H9 (cell line): Measurements from ENCODE around the gene NT5C3A. TPM values are rescaled to one million over a fixed set of nuclear protein-coding genes. Genes with fewer than 3 reads are reported as not detected.

ENCODE experiments used
- DNase-seq: peaks from one replicate; pipeline ENCODE4 v3.0.0-alpha.2; 2017
- H2AFZ ChIP-seq: one replicate; pipeline ENCODE4 v1.6.1; 2013; ENCODE audit warnings: mild to moderate bottlenecking, low read length, control low read depth, moderate library complexity
- H2AK5ac ChIP-seq: 2 replicates; pipeline ENCODE4 v1.6.1; 2013; ENCODE audit warnings: low read length, control low read depth, mixed read lengths; ENCODE audit not compliant: insufficient read length
- H2BK120ac ChIP-seq: one replicate; pipeline ENCODE4 v1.6.1; 2013; ENCODE audit warnings: low read depth, mild to moderate bottlenecking, low read length, control low read depth, inconsistent platforms; ENCODE audit not compliant: poor library complexity, severe bottlenecking
- H2BK12ac ChIP-seq: 2 replicates; pipeline ENCODE4 v1.6.1; 2013; ENCODE audit warnings: low read length, control low read depth, mixed read lengths, low read depth; ENCODE audit not compliant: insufficient read length
- H2BK15ac ChIP-seq: 2 replicates; pipeline ENCODE4 v1.6.1; 2013; ENCODE audit warnings: low read depth, low read length, control low read depth
- H2BK20ac ChIP-seq: one replicate; pipeline ENCODE4 v1.6.1; 2013; ENCODE audit warnings: low read depth, mild to moderate bottlenecking, low read length, control low read depth, inconsistent platforms; ENCODE audit not compliant: poor library complexity, severe bottlenecking
- H2BK5ac ChIP-seq: 2 replicates; pipeline ENCODE4 v1.6.1; 2013; ENCODE audit warnings: low read length, control low read depth, mixed read lengths; ENCODE audit not compliant: insufficient read length
- H3K14ac ChIP-seq: 2 replicates; pipeline ENCODE4 v1.6.1; 2013; ENCODE audit warnings: low read length, control low read depth; ENCODE audit not compliant: insufficient read depth
- H3K18ac ChIP-seq: 2 replicates; pipeline ENCODE4 v1.6.1; 2013; ENCODE audit warnings: low read depth, mild to moderate bottlenecking, mixed read lengths, low read length, control low read depth; ENCODE audit not compliant: insufficient read length
- H3K23ac ChIP-seq: 2 replicates; pipeline ENCODE4 v1.6.1; 2013; ENCODE audit warnings: low read length, control low read depth, mixed read lengths, low read depth; ENCODE audit not compliant: insufficient read length
- H3K23me2 ChIP-seq: 2 replicates; pipeline ENCODE4 v1.6.1; 2013; ENCODE audit warnings: low read depth, mild to moderate bottlenecking, mixed read lengths, low read length, control low read depth; ENCODE audit not compliant: insufficient read length, poor library complexity, severe bottlenecking
- H3K27ac ChIP-seq: 2 replicates; pipeline ENCODE4 v1.5.1; 2013; ENCODE audit warnings: low read length, control low read depth, mixed read lengths, low read depth; ENCODE audit not compliant: insufficient read length
- H3K27me3 ChIP-seq: 2 replicates; pipeline ENCODE4 v1.6.1; 2013; ENCODE audit warnings: low read length, control low read depth, inconsistent platforms; ENCODE audit not compliant: insufficient read depth
- H3K4ac ChIP-seq: 2 replicates; pipeline ENCODE4 v1.6.1; 2013; ENCODE audit warnings: low read depth, mild to moderate bottlenecking, control low read depth, inconsistent platforms, low read length, moderate library complexity
- H3K4me1 ChIP-seq: 2 replicates; pipeline ENCODE4 v1.6.1; 2013; ENCODE audit warnings: low read length, control low read depth, inconsistent platforms; ENCODE audit not compliant: insufficient read depth
- H3K4me2 ChIP-seq: 2 replicates; pipeline ENCODE4 v1.6.1; 2013; ENCODE audit warnings: low read length, control low read depth, mixed read lengths; ENCODE audit not compliant: insufficient read length, insufficient read depth
- H3K56ac ChIP-seq: 2 replicates; pipeline ENCODE4 v1.6.1; 2013; ENCODE audit warnings: low read depth, mild to moderate bottlenecking, mixed read lengths, low read length, control low read depth; ENCODE audit not compliant: insufficient read length
- H3K79me1 ChIP-seq: 2 replicates; pipeline ENCODE4 v1.6.1; 2013; ENCODE audit warnings: low read depth, mild to moderate bottlenecking, moderate library complexity, low read length, control low read depth, inconsistent platforms; ENCODE audit not compliant: insufficient read depth, poor library complexity, severe bottlenecking
- H3K79me2 ChIP-seq: 2 replicates; pipeline ENCODE4 v1.6.1; 2013; ENCODE audit warnings: low read length, control low read depth, inconsistent platforms; ENCODE audit not compliant: insufficient read depth
- H3K9ac ChIP-seq: 2 replicates; pipeline ENCODE4 v1.6.1; 2013; ENCODE audit warnings: low read length, control low read depth, mixed read lengths; ENCODE audit not compliant: insufficient read length; ENCODE audit errors: extremely low read depth
- H3K9me3 ChIP-seq: one replicate; pipeline ENCODE4 v1.6.1; 2013; ENCODE audit warnings: low read depth, low read length, inconsistent platforms; ENCODE audit not compliant: control insufficient read depth
- H3T11ph ChIP-seq: one replicate; pipeline ENCODE4 v1.6.1; 2013; ENCODE audit warnings: mild to moderate bottlenecking, low read length, control low read depth, inconsistent platforms
- H4K20me1 ChIP-seq: one replicate; pipeline ENCODE4 v1.6.1; 2013; ENCODE audit not compliant: control insufficient read depth, insufficient read length, insufficient read depth
- H4K5ac ChIP-seq: 2 replicates; pipeline ENCODE4 v1.6.1; 2013; ENCODE audit warnings: low read depth, mild to moderate bottlenecking, mixed read lengths, low read length, control low read depth; ENCODE audit not compliant: insufficient read length
- H4K8ac ChIP-seq: replicated peaks from 2 replicates; pipeline ENCODE4 v1.6.1; 2013; ENCODE audit warnings: low read length, control low read depth, mixed read lengths, low read depth; ENCODE audit not compliant: insufficient read length
- H4K91ac ChIP-seq: 2 replicates; pipeline ENCODE4 v1.6.1; 2013; ENCODE audit warnings: low read depth, mild to moderate bottlenecking, moderate library complexity, mixed read lengths, low read length, control low read depth; ENCODE audit not compliant: insufficient read length
- H3K27ac Mint-ChIP-seq, 3 experiments: 2 replicates in 2 of 3; 3 replicates in 1 of 3; pipeline ENCODE4 v1.8.0; 2020 to 2021; ENCODE audit warnings: mixed read lengths in 3 of 3, mild to moderate bottlenecking in 1 of 3, moderate library complexity in 1 of 3
- H3K27me3 Mint-ChIP-seq: 2 replicates; pipeline ENCODE4 v1.8.0; 2021; ENCODE audit warnings: low read depth, mild to moderate bottlenecking, moderate library complexity, mixed read lengths
- H3K36me3 Mint-ChIP-seq, 3 experiments: 2 replicates in 2 of 3; 3 replicates in 1 of 3; pipeline ENCODE4 v1.8.0; 2020 to 2021; ENCODE audit warnings: low read depth in 3 of 3, mixed read lengths in 3 of 3; ENCODE audit not compliant: insufficient read depth in 1 of 3
- H3K4me1 Mint-ChIP-seq, 2 experiments: 2 replicates each; pipeline ENCODE4 v1.8.0; 2020; ENCODE audit warnings: mixed read lengths in 2 of 2
- H3K4me3 Mint-ChIP-seq, 2 experiments: 2 replicates in 1 of 2; 3 replicates in 1 of 2; pipeline ENCODE4 v1.8.0; 2020 to 2021; ENCODE audit warnings: mild to moderate bottlenecking in 2 of 2, mixed read lengths in 2 of 2, moderate library complexity in 1 of 2
- H3K9me3 Mint-ChIP-seq, 2 experiments: 2 replicates in 1 of 2; 3 replicates in 1 of 2; pipeline ENCODE4 v1.8.0; 2020; ENCODE audit warnings: mild to moderate bottlenecking in 2 of 2, mixed read lengths in 2 of 2, moderate library complexity in 1 of 2
- WGBS: extraction: QIAGEN DNeasy Blood & Tissue Kit; methylation state at CpG from one replicate; pipeline ENCODE4 v1.1.7; 2013; ENCODE audit warnings: missing lambda C conversion rate, low lambda C conversion rate, mixed read lengths; ENCODE audit not compliant: insufficient read length; ENCODE audit errors: extremely low coverage; 5-methylcytosine and 5-hydroxymethylcytosine counted together
- total RNA-seq: library from RNA; stranded (reverse); gene quantifications from 2 replicates; pipeline ENCODE4 v1.2.1, GENCODE V29; 2021
- TF ChIP-seq, protein P1 (sequence below): fragments of 200-600 bp; sonication (generic); conservative IDR thresholded peaks from 3 replicates; pipeline ENCODE4 v1.8.0; 2021; ENCODE audit warnings: antibody characterized with exemption, mild to moderate bottlenecking

NT5C3A gene
- total RNA-seq, 1 experiment from 2014 or later: 22.1 TPM

DNA sequence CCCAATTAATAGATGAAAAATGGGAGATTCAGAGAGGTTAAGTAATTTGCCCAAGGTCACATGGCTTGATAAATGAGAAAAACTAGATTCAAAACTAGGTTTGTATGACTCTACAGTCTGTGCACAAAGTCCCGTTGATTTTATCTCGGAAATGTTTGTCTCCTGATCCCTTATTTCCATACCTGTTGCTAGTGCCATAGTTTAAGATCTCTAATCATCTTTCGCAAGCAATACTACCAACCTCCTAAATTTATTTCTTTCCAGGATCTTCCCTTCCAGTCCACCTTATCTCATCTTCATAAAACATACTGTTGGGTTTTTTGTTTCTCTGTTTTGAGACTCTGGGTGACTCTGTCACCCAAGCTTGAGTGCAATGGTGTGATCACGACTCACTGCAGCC, 2.9 kb downstream of the NT5C3A start:
- Histone ChIP-seq H3K79me1 (peaks cover 4% of the 10 kb centered on the region), H4K20me1 (no peaks in the 10 kb centered on the region), H2AFZ (no peak overlapping the region), H2BK5ac (no peak overlapping the region), H2BK12ac (no peak overlapping the region), H3K23ac (no peak overlapping the region), H4K91ac (no peak overlapping the region), H3K27me3 (no peaks in the 10 kb centered on the region), H4K8ac (no peak overlapping the region), H2BK20ac (no peak overlapping the region), H3K9me3 (no peaks in the 10 kb centered on the region), H3T11ph (no peak overlapping the region), H3K79me2 (peaks cover 20% of the 10 kb centered on the region), H4K5ac (no peak overlapping the region), H3K14ac (no peak overlapping the region), H2AK5ac (no peak overlapping the region), H3K4me2 (no peak overlapping the region), H3K9ac (no peak overlapping the region), H3K56ac (no peak overlapping the region), H3K18ac (no peak overlapping the region), H3K4me1 (peaks cover 2% of the 10 kb centered on the region; the same call in 1 of the 2 replicates), H3K23me2 (no peaks in the 10 kb centered on the region), H2BK15ac (no peak overlapping the region), H3K27ac (no peak overlapping the region), H2BK120ac (no peak overlapping the region), H3K4ac (no peak overlapping the region)
- DNase-seq: no peak
- Mint-ChIP-seq H3K27me3 (no peaks in the 10 kb centered on the region), H3K9me3 (peaks cover 4 to 5% of the 10 kb centered on the region in 2 experiments; a peak in 3 of 5 replicates), H3K4me1 (peaks cover 3 to 17% of the 10 kb centered on the region in 2 experiments; a peak in 3 of 4 replicates), H3K27ac (no peak overlapping the region), H3K36me3 (peaks cover 0 to 14% (median 3%) of the 10 kb centered on the region in 3 experiments; a peak in 4 of 7 replicates), H3K4me3 (no peak overlapping the region)
- no CpG with 5 or more reads among the region's 4 CpGs for WGBS
- TF ChIP-seq, protein P1, sequence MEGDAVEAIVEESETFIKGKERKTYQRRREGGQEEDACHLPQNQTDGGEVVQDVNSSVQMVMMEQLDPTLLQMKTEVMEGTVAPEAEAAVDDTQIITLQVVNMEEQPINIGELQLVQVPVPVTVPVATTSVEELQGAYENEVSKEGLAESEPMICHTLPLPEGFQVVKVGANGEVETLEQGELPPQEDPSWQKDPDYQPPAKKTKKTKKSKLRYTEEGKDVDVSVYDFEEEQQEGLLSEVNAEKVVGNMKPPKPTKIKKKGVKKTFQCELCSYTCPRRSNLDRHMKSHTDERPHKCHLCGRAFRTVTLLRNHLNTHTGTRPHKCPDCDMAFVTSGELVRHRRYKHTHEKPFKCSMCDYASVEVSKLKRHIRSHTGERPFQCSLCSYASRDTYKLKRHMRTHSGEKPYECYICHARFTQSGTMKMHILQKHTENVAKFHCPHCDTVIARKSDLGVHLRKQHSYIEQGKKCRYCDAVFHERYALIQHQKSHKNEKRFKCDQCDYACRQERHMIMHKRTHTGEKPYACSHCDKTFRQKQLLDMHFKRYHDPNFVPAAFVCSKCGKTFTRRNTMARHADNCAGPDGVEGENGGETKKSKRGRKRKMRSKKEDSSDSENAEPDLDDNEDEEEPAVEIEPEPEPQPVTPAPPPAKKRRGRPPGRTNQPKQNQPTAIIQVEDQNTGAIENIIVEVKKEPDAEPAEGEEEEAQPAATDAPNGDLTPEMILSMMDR: no peak
